Myocyte (in vitro differentiated cells): ENCODE measurements around the gene OR5AU1. TPM values are rescaled to one million over a fixed set of nuclear protein-coding genes. Genes with fewer than 3 reads are reported as not detected.
"Not testable (repeated sequence)": the region's sequence is repeated elsewhere in the genome, so short reads cannot be mapped to it uniquely, and the experiment has no call there.

ENCODE experiments used
- DNase-seq: peaks from one replicate; pipeline ENCODE4 v3.0.0-alpha.2; 2012; ENCODE audit warnings: low read depth
- total RNA-seq: library from RNA; depleted of rRNA; stranded (reverse); fragments of >200 nt; gene quantifications from 2 replicates; pipeline ENCODE4 v1.2.3, GENCODE V29; 2014

Gene OR5AU1
- total RNA-seq, 1 donor from 2014 or later, result not detected

DNA sequence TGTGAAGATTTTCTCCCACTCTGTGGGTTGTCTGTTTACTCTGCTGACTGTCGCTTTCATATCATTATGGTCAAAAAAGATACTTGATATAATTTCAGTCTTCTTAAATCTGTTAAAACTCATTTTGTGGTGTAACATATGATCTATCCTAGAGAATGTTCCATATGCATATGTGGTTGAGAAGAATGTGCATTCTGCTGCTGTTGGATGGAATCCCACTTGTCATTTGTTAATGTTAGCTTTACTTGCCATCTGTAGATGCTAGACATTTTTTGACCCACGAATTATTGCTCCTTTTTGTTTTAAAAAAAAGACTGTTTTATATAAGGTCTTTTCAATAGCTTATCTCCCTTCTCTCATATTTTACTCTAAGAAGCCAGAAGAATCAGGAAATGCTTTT, 26.3 kb upstream of the OR5AU1 start:
- DNase-seq, result no peak

DNA sequence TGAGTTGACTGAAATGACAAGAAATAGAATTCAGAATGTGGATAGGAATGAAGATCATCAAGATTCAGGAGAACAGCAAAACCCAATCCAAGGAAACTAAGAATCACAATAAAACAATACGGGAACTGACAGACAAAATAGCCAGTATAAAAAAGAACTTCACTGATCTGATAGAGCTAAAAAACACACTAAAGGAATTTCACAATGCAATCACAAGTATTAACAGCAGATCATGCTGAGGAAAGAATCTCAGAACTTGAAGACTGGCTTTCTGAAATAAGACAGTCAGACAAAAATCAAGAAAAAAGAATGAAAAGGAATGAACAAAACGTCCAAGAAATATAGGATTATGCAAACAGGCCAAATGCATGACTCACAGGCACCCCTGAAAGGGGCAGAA, 15.3 kb upstream of the OR5AU1 start:
- DNase-seq, result no peak

GRCh38 chr14:21169573-21169972, 13.7 kb upstream of the OR5AU1 start:
- peak; percentile 8 for DNase-seq

- DNase-seq, result no peak
Measured at GRCh38 chr14:21168055-21168454, 12.2 kb upstream of the OR5AU1 start.

GRCh38 chr14:21165670-21166069, 9.8 kb upstream of the OR5AU1 start:
- not testable (repeated sequence) for DNase-seq

DNA sequence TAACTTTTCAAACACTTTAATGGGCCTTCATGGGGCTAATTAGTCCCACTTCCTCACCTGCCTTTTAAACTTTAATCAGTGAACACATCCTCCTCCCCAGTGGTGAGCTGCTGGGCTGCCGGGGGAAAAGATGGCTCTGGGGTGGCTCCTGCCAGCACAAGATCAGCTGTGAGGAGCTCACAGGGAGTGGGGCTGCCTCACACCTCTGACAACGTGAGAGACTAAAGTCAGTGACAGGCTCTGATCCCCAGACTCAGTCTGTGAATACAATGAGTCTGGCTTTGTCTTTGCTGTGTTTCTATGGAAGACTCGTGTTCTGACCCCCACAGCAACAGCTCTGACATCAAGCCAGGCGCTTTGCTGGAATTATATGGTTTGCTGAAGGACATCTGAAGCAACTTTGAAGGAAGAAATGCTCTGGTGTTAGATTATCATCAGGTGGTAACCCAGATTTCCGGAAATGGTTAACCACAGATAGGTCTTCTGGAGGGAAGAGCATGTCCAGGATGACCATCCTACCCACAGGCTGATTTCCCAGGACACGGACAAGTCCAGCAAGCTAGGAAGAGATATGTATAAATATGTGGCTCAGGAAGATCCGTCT, 9.2 kb upstream of the OR5AU1 start:
- peak; percentile 18 for DNase-seq

GRCh38 chr14:21163871-21164291, 8.0 kb upstream of the OR5AU1 start:
- no peak for DNase-seq

DNA sequence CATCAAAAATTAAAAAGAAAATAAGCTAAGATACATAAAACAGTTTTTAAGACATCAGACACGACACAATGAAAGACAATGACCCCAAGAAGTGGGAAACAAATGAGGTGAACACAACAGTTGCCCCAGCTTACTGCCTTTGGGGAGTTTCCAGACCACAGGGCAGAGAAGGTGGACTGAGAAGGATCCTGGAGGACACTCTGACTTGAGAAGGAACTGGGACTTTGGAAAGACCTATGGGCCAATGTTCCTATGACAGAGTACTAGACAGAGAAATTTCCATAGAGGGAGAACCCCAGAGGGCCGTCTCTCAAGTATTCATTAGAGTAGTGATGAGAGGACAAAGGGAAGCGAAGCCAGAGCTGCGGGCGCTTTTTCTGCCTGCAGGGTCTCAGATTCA, 6.2 kb upstream of the OR5AU1 start:
- DNase-seq, result no peak

GRCh38 chr14:21160061-21160610, 4.3 kb upstream of the OR5AU1 start:
- no peak for DNase-seq

- DNase-seq, result not testable (repeated sequence)
Measured at GRCh38 chr14:21158175-21158574, 2.3 kb upstream of the OR5AU1 start.

DNA sequence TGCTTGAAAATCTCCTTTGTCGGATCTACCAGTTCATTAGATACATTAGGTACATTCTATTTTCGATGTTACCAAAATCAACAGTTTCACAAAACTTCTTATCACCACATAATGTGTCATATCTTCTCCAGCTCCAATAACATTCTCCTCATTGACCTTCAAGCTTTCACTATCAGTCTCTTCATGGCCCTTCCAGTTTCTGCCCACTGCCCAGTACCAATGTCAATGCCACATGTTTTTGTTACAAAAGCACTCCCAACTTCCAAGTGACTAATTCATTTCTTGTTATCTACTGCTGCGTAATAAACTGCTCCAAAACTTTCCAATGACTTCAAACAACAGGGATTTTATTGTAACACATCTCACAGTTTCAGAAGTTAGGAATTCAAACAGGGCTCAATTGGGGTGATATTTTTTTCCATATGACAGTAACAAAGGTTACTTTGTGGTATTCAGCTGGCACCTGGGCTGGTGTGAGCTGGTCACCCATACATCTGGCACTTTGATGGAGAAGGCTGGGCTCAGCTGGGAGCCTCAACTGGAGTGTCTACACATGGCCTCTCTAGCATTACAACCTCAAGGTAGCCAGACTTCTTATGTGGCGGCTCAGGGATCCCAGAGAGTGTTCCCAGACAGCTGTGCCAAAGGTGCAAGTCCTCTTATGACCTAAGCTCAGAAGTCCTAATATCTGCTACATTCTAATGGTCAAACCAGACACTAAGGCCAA, 6.1 kb downstream of the OR5AU1 start:
- DNase-seq, result no peak

GRCh38 chr14:21145437-21145836, 10.4 kb downstream of the OR5AU1 start:
- no peak for DNase-seq

GRCh38 chr14:21142357-21142756, 13.5 kb downstream of the OR5AU1 start:
- no peak for DNase-seq

DNA sequence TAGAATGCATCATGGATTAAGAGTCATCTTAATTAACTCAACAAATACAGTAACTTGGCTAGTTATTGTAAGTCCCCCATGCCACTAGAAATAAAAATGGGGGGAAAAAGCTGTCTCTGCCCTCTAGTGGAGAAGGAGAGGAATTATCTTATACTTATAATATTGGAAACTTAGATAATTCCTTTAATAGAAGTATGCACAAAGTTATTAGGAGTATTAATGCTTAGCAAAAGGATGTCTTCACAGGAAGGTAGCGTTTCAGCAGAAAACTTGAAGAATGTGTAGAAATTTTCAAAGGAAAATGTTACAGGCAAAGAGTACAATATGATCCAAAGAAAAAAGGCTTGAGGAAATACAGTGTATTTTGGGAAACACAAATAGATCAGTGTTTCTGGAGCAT, 19.8 kb downstream of the OR5AU1 start:
- no peak for DNase-seq

DNA sequence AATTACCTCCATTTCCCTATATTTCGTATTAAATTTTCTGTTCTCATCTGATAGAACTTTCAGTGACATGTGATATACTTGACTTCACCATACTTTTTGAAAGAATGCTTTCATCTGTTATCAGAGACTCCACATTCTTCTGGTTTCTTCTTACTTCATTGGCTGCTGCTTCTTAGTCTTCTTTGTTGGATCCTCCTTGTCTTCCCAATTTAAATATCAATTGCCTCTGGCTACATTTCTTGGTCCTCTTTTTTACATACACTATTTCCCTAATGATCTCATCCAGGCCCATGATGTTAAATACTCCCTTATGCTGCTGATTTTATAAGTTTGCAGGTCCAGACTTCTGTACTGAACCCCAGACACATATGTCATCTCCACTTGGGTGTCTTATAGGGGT, 22.0 kb downstream of the OR5AU1 start:
- no peak for DNase-seq

DNA sequence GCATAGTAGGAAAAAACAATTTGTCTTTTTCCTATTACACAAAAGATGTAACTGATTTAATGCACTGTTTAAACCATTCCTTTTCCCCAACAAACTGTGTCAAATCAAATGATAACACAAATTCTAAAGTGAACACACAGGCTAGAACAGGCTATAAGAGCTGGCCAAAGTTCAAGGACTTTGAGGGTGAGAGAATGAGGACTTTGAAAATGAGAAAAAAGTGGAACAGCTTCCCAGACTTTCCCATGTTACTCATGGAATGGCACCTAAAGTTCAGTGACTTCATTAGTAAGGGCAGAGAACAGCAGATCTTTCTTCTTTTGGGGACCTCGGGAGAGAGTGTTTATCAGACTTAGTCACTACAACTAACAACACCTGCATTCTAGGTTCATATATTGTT, 32.4 kb downstream of the OR5AU1 start:
- no peak for DNase-seq

GRCh38 chr14:21121122-21121521, 34.7 kb downstream of the OR5AU1 start:
- DNase-seq, result no peak

- no peak for DNase-seq
Measured at GRCh38 chr14:21120686-21121085, 35.2 kb downstream of the OR5AU1 start.

DNA sequence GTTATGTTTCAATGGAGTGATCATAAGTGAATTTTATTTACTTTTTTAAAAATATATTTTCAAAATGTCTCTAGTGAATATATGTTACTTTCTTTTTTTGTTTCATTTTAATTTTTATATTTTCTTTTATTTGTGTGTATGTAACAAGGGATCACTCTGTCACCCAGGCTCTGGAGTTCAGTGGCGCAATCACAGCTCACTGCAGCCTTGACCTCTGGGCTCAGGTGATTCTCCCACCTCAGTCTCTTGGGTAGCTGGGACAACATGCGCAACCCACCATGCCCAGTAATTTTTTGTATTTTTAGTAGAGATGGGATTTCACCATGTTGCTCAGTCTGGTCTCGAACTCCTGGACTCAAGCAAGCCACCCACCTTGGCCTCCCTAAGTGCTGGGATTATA, 36.9 kb downstream of the OR5AU1 start:
- DNase-seq, result no peak

- no peak for DNase-seq
Measured at GRCh38 chr14:21113369-21113768, 42.5 kb downstream of the OR5AU1 start.

DNA sequence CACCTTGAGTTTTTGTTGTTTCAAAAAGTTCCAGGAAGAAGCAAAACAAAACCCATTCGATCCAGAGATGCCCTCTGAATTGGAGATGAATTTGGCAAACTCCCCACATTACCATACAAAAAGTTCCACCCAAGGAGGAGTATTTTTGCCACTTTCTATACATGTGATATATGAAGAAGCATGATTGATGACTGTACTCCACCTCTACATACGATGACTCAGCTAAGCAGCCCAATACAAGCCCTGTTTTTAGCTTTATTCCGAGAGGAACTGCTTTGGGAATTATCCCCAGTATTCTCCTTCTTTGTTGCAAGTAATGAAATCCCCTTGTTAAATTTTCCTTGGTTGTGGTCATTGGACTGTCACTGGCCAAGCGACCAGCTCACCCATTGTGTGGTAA, 43.6 kb downstream of the OR5AU1 start:
- no peak for DNase-seq

DNA sequence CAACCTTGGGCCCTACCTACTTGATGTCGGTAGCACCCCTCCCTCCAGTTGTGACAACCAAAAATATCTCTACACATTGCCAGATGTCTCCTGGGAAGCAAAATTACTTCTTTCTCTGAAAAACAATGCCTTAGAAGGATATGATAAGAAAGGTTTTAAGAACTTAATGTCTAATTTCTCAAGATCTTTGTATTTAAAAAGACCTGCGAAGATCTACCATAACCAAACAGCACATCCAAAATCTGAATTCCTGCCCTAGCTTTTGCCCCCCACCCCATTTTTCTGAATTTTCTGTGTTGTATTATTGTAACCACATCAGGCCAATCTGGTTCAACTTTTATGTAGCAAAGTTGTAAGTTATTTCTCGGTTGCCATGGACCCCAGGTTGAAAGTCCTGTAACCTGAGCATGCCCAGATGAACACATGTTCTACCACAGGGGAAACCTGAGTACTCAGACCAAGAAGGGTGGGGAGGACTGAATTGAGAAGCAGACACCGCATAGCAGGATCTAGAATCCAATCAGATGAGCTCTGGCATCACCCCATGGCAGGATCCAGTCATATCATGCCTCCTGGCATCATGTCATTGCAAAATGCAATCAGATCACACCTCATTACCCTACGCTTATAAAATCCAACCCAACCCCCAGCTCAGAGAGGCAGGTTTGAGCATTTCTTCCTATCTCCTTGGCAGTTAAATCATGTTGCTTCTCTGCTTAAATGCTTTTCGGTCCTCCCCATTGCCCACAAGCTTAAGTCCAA, 46.3 kb downstream of the OR5AU1 start:
- DNase-seq, result peak; percentile 56
